NCI-H2171 (cell line): ENCODE results near the gene ADAMTS17.

Source experiments
- DNase-seq: peaks from one replicate; lab custom pipeline; 2025; lab: John Stamatoyannopoulos, UW

ADAMTS17 gene

GRCh38 chr15:100276506-100276905, 65.3 kb downstream of the ADAMTS17 start:
- DNase-seq, result no peak

GRCh38 chr15:100275641-100276040, 66.1 kb downstream of the ADAMTS17 start:
- no peak for DNase-seq

- DNase-seq, result no peak
These were observed 71.9 kb downstream of the ADAMTS17 start for GRCh38 chr15:100269831-100270230.

- DNase-seq, result no peak
These were observed 75.6 kb downstream of the ADAMTS17 start for GRCh38 chr15:100266166-100266565.

GRCh38 chr15:100265641-100266035, 76.1 kb downstream of the ADAMTS17 start:
- no peak for DNase-seq

- DNase-seq, result no peak
These were observed 76.7 kb downstream of the ADAMTS17 start for GRCh38 chr15:100264994-100265640.

- DNase-seq, result no peak
These were observed 77.9 kb downstream of the ADAMTS17 start for GRCh38 chr15:100263721-100264455.

GRCh38 chr15:100263031-100263430, 78.7 kb downstream of the ADAMTS17 start:
- no peak for DNase-seq

- no peak for DNase-seq
These were observed 80.2 kb downstream of the ADAMTS17 start for GRCh38 chr15:100261302-100262240.

- no peak for DNase-seq
These were observed 82.5 kb downstream of the ADAMTS17 start for GRCh38 chr15:100259266-100259665.

- no peak for DNase-seq
These were observed 84.7 kb downstream of the ADAMTS17 start for GRCh38 chr15:100256970-100257650.

GRCh38 chr15:100256101-100256969, 85.4 kb downstream of the ADAMTS17 start:
- DNase-seq, result no peak

GRCh38 chr15:100255644-100256043, 86.1 kb downstream of the ADAMTS17 start:
- no peak for DNase-seq

- no peak for DNase-seq
These were observed 87.1 kb downstream of the ADAMTS17 start for GRCh38 chr15:100254691-100255090.

- DNase-seq, result no peak
These were observed 87.5 kb downstream of the ADAMTS17 start for GRCh38 chr15:100254285-100254684.

- DNase-seq, result no peak
These were observed 88.1 kb downstream of the ADAMTS17 start for GRCh38 chr15:100253640-100254039.

- no peak for DNase-seq
These were observed 88.9 kb downstream of the ADAMTS17 start for GRCh38 chr15:100252779-100253417.

GRCh38 chr15:100252359-100252758, 89.4 kb downstream of the ADAMTS17 start:
- no peak for DNase-seq

GRCh38 chr15:100250176-100250800, 91.5 kb downstream of the ADAMTS17 start:
- no peak for DNase-seq
